ENCODE results near the gene NIPAL4. TPM values are rescaled to one million over a fixed set of nuclear protein-coding genes. Genes with fewer than 3 reads are reported as not detected.

NIPAL4 gene
- total RNA-seq, 3 donors from 2014 or later: under 0.01 to 0.29 (median 0.16) TPM

- Histone ChIP-seq H3K27me3 (no peaks in the 10 kb centered on the region), H3K4me1 (no peaks in the 10 kb centered on the region), H3K27ac (no peak overlapping the region), H3K4me3 (no peak overlapping the region), H3K9me3 (no peaks in the 10 kb centered on the region), H3K36me3 (no peaks in the 10 kb centered on the region)
- intact Hi-C loops (cut with DNase I; ENCODE audit: low total_unique reads): no loop called here
- no peak for TF ChIP-seq CTCF (IDR thresholded peaks at IDR 0.05)
- TF ChIP-seq POLR2AphosphoS5 (IDR thresholded peaks at IDR 0.05): no peak
- no peak for TF ChIP-seq POLR2A (IDR thresholded peaks at IDR 0.05)
- DNase-seq (ENCODE audit: low spot score in 2 of 2): no peak
Observed at GRCh38 chr5:157450024-157450423, 10.0 kb upstream of the NIPAL4 start.

- H3K9me3 ChIP-seq: no peaks in the 10 kb centered on the region
- TF ChIP-seq POLR2AphosphoS5 (IDR thresholded peaks at IDR 0.05) (no peak), CTCF (IDR thresholded peaks at IDR 0.05) (no peak), POLR2A (IDR thresholded peaks at IDR 0.05) (no peak)
- DNase-seq (ENCODE audit: low spot score in 2 of 2): no peak
- no peak overlapping the region for H3K4me3 ChIP-seq
- no peaks in the 10 kb centered on the region for H3K36me3 ChIP-seq
- no peak overlapping the region for H3K27ac ChIP-seq
- intact Hi-C loops (cut with DNase I; ENCODE audit: low total_unique reads): no loop called here
- no peaks in the 10 kb centered on the region for H3K4me1 ChIP-seq
- H3K27me3 ChIP-seq: no peaks in the 10 kb centered on the region
Observed at GRCh38 chr5:157451806-157452205, 8.2 kb upstream of the NIPAL4 start.

- Histone ChIP-seq H3K36me3 (no peaks in the 10 kb centered on the region), H3K4me1 (no peaks in the 10 kb centered on the region), H3K4me3 (no peak overlapping the region), H3K27me3 (no peaks in the 10 kb centered on the region), H3K27ac (no peak overlapping the region), H3K9me3 (no peaks in the 10 kb centered on the region)
- no peak for DNase-seq (ENCODE audit: low spot score in 2 of 2)
- intact Hi-C loops (cut with DNase I; ENCODE audit: low total_unique reads): no loop called here
- TF ChIP-seq POLR2AphosphoS5 (IDR thresholded peaks at IDR 0.05): no peak
- TF ChIP-seq POLR2A (IDR thresholded peaks at IDR 0.05): no peak
- no peak for TF ChIP-seq CTCF (IDR thresholded peaks at IDR 0.05)
Observed at GRCh38 chr5:157454273-157454672, 5.7 kb upstream of the NIPAL4 start.

- no peak for DNase-seq (ENCODE audit: low spot score in 2 of 2)
Observed at GRCh38 chr5:157455057-157455456, 5.0 kb upstream of the NIPAL4 start.

GRCh38 chr5:157456301-157456700 is 3.7 kb upstream of the NIPAL4 start:
- intact Hi-C loops (cut with DNase I; ENCODE audit: low total_unique reads): no loop called here
- Histone ChIP-seq H3K4me1 (no peaks in the 10 kb centered on the region), H3K27ac (no peak overlapping the region), H3K36me3 (no peaks in the 10 kb centered on the region), H3K9me3 (no peaks in the 10 kb centered on the region), H3K27me3 (peaks cover 5 to 16% of the 10 kb centered on the region in 2 donors), H3K4me3 (no peak overlapping the region)
- DNase-seq (ENCODE audit: low spot score in 2 of 2): no peak
- no peak for TF ChIP-seq POLR2A (IDR thresholded peaks at IDR 0.05)
- TF ChIP-seq CTCF (IDR thresholded peaks at IDR 0.05): no peak
- TF ChIP-seq POLR2AphosphoS5 (IDR thresholded peaks at IDR 0.05): no peak

More at GRCh38 chr5:157455057-157455456, 5.0 kb upstream of the NIPAL4 start:
- intact Hi-C loops (cut with DNase I; ENCODE audit: low total_unique reads): no loop called here
- TF ChIP-seq CTCF (IDR thresholded peaks at IDR 0.05): no peak
- TF ChIP-seq POLR2AphosphoS5 (IDR thresholded peaks at IDR 0.05): no peak
- no peak for TF ChIP-seq POLR2A (IDR thresholded peaks at IDR 0.05)
- Histone ChIP-seq H3K27ac (no peak overlapping the region), H3K27me3 (peaks cover 2 to 6% of the 10 kb centered on the region in 2 donors), H3K4me3 (no peak overlapping the region), H3K36me3 (no peaks in the 10 kb centered on the region), H3K9me3 (no peaks in the 10 kb centered on the region), H3K4me1 (no peaks in the 10 kb centered on the region)
